Body of pancreas (tissue), 4 donors: ENCODE data around the gene ZNF629. TPM values are rescaled to one million over a fixed set of nuclear protein-coding genes. Genes with fewer than 3 reads are reported as not detected.

ENCODE experiments used
- ATAC-seq: fragments of 150-250 bp; one replicate; pipeline ENCODE4 v1.9.1; 2016
- DNase-seq, 4 donors: peaks; one replicate each; pipeline ENCODE4 v3.0.0-alpha.2; 2019
- H3K27ac ChIP-seq, 4 donors: fragments of 200-600 bp; sonication (generic); 1 replicate in 3 of 4; 2 replicates in 1 of 4; pipeline versions ENCODE4 v1.5.1 to v1.6.1; 2016 to 2019; ENCODE audit warnings: mild to moderate bottlenecking in 1 of 4, mixed read lengths in 1 of 4, moderate library complexity in 1 of 4
- H3K27me3 ChIP-seq, 2 donors: fragments of 200-600 bp; sonication (generic); one replicate each; pipeline ENCODE4 v1.6.0; 2016; ENCODE audit warnings: mild to moderate bottlenecking in 1 of 2
- H3K36me3 ChIP-seq, 2 donors: fragments of 200-600 bp; sonication (generic); replicated peaks in 1 of 2; 2 replicates each; pipeline ENCODE4 v1.5.1; 2016; ENCODE audit warnings: low read depth in 2 of 2; ENCODE audit not compliant: insufficient read depth in 1 of 2
- H3K4me1 ChIP-seq: fragments of 200-600 bp; sonication (generic); one replicate; pipeline ENCODE4 v1.6.0; 2016
- H3K4me3 ChIP-seq, 2 donors: fragments of 200-600 bp; sonication (generic); 1 replicate in 1 of 2; 2 replicates in 1 of 2; pipeline ENCODE4 v1.5.1; 2016 to 2019
- H3K9me3 ChIP-seq, 3 donors: fragments of 200-600 bp; sonication (generic); 1 replicate in 2 of 3; 2 replicates in 1 of 3; pipeline ENCODE4 v1.5.1; 2016
- POLR2A ChIP-seq, 3 donors: fragments of 450-650 bp; IDR thresholded peaks; one replicate each; pipeline ENCODE4 v1.6.1; 2016; ENCODE audit warnings: antibody characterized with exemption in 3 of 3, mild to moderate bottlenecking in 2 of 3
- WGBS, 2 donors: methylation state at CpG; one replicate each; pipeline ENCODE4 v1.1.5; 2017; 5-methylcytosine and 5-hydroxymethylcytosine counted together
- intact Hi-C: fragments of 100-400 bp; cut with DNase I; formaldehyde crosslinking; loops from one replicate; pipeline ENCODE4 v1.15.1; 2023
- total RNA-seq, 2 donors: library from RNA; depleted of rRNA; stranded (reverse); fragments of >200 nt; gene quantifications; one replicate each; pipeline ENCODE4 v1.1.0, GENCODE V29; 2016
- TF ChIP-seq, protein P1 (sequence below), 7 experiments: fragments of 450-650 bp in 4 of 7; fragments of 200-600 bp in 3 of 7; sonication (generic) in 3 of 7; IDR thresholded peaks; one replicate each; pipeline ENCODE4 v1.5.1; 2016 to 2019; ENCODE audit warnings: antibody characterized with exemption in 7 of 7

ZNF629 gene
- total RNA-seq, 2 donors from 2014 or later, result 8.6 to 9.2 TPM

DNA sequence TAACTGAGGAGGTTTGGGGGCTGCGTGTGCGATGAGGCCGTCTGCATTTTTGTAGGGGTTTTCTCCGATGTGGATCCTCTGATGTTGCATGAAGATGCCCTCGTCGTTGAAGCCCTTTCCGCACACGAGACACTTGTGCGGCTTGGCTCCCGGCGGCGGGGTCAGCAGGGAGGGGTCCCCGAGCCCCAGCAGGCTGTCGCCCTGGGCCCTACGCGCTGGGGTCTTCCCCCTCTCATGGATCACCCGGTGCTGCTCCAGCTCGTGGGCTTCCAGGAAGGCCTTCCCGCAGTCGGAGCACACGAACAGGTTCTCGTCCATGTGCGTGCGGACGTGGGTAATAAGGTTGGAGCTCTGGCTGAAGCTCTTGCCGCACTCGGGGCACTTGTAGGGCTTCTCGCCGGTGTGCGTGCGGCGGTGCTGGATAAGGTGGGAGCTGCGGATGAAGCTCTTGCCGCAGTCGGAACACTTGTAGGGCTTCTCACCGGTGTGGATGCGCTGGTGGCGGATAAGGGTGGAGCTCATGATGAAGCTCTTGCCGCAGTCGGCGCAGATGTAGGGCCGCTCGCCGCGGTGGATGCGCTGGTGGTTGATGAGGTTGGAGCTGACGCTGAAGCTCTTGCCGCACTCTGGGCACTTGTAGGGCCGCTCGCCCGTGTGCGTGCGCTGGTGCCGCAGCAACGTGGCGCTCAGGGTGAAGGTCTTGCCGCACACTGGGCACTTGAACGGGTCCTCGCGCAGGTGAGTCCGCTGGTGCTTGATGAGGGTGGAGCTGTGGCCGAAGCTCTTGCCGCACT is 4.3 kb downstream of the ZNF629 start:
- WGBS, 2 donors, result 92 to 95% methylated on average over 39 to 46 of the region's 63 CpGs
- intact Hi-C loops, result no loop called here
- TF ChIP-seq POLR2A (IDR thresholded peaks at IDR 0.05), result no peak
- TF ChIP-seq, protein P1, sequence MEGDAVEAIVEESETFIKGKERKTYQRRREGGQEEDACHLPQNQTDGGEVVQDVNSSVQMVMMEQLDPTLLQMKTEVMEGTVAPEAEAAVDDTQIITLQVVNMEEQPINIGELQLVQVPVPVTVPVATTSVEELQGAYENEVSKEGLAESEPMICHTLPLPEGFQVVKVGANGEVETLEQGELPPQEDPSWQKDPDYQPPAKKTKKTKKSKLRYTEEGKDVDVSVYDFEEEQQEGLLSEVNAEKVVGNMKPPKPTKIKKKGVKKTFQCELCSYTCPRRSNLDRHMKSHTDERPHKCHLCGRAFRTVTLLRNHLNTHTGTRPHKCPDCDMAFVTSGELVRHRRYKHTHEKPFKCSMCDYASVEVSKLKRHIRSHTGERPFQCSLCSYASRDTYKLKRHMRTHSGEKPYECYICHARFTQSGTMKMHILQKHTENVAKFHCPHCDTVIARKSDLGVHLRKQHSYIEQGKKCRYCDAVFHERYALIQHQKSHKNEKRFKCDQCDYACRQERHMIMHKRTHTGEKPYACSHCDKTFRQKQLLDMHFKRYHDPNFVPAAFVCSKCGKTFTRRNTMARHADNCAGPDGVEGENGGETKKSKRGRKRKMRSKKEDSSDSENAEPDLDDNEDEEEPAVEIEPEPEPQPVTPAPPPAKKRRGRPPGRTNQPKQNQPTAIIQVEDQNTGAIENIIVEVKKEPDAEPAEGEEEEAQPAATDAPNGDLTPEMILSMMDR (IDR thresholded peaks at IDR 0.05), result no peak
- Histone ChIP-seq H3K4me3 (no peak overlapping the region), H3K27me3 (no peaks in the 10 kb centered on the region), H3K9me3 (no peaks in the 10 kb centered on the region), H3K36me3 (peaks cover 0 to 7% of the 10 kb centered on the region in 2 donors), H3K4me1 (peaks cover 16% of the 10 kb centered on the region), H3K27ac (no peak overlapping the region)
- ATAC-seq, result no peak
- no peak for DNase-seq

DNA sequence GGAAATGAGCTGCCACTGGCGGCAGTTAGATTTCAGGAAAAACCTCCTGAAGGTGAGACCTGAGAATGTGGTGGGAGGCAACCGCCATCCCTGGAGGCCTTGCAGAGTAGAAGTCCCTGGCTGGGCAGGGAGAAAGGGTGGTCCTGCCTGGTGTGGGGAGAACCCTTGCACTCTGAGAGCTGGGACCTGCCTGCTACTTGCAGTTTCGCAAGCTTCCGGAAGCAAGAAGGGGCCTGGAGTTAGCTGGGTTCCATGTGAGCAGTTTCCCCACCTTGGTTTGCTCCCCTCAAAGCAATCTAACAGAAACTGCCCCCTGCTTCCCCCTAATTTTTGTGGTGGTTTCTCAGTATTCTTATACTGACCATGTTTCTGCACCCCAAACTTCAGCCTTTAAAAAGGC is 6.5 kb downstream of the ZNF629 start:
- no peaks in the 10 kb centered on the region for H3K9me3 ChIP-seq
- peaks cover 18% of the 10 kb centered on the region for H3K4me1 ChIP-seq
- H3K36me3 ChIP-seq, result peaks cover 0 to 7% of the 10 kb centered on the region in 2 donors
- no peak for DNase-seq
- H3K4me3 ChIP-seq, result no peak overlapping the region
- TF ChIP-seq POLR2A (IDR thresholded peaks at IDR 0.05), result no peak
- TF ChIP-seq, protein P1 (IDR thresholded peaks at IDR 0.05), result no peak
- intact Hi-C loops, result no loop called here
- ATAC-seq, result no peak
- WGBS, 2 donors, result 59 to 78% methylated on average over 4 of the region's 4 CpGs
- H3K27me3 ChIP-seq, result no peaks in the 10 kb centered on the region
- no peak overlapping the region for H3K27ac ChIP-seq

DNA sequence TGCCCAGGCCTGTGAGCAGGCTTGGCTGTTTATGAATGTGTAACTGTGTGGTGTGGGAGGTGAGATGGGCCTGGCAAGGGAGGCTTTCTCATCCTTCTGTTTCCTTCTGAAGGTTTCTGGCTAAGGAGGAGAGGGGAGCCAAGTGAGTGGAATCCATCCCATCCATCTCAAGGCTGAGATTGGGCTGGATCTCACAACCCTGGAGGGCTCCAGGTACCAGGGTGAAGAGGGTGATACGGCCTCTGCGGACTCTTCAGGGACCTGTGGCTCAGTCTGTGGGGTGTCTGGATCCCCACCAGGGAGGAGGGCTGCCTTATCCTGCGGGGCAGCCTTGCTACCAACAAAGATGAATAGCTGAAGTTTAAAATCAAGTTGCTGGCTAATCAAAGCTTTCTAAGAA is 7.0 kb downstream of the ZNF629 start:
- intact Hi-C loops, result no loop called here
- ATAC-seq, result no peak
- WGBS, 2 donors, result 94 to 95% methylated on average over 3 of the region's 3 CpGs
- H3K9me3 ChIP-seq, result no peaks in the 10 kb centered on the region
- peaks cover 0 to 7% of the 10 kb centered on the region in 2 donors for H3K36me3 ChIP-seq
- no peaks in the 10 kb centered on the region for H3K27me3 ChIP-seq
- peaks cover 16% of the 10 kb centered on the region for H3K4me1 ChIP-seq
- no peak for DNase-seq
- H3K27ac ChIP-seq, result no peak overlapping the region
- no peak overlapping the region for H3K4me3 ChIP-seq
- TF ChIP-seq, protein P1 (IDR thresholded peaks at IDR 0.05), result no peak
- TF ChIP-seq POLR2A (IDR thresholded peaks at IDR 0.05), result no peak

DNA sequence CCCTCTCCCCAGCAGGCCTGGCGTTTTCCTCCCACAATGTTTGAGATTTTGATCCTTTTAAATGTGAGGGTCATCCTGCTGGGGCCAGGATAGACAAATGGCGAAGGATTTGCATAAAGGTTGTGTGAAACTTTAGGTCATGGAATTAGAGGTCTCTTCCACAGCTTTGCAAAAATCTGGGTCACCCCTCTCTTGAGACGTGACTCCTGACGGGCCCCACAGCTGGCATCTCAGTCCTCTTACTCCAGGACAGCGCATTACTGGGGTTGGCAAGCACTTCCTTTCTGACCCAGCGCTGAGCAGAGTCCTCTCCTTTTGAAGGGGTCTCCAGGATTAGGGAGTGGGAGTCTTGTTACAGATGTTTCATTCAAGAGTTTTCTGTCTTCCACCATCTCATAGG is 7.4 kb downstream of the ZNF629 start:
- 87 to 91% methylated on average over 5 to 6 of the region's 6 CpGs for WGBS, 2 donors
- DNase-seq, result no peak
- Histone ChIP-seq H3K4me3 (no peak overlapping the region), H3K27ac (no peak overlapping the region), H3K36me3 (peaks cover 0 to 7% of the 10 kb centered on the region in 2 donors), H3K27me3 (no peaks in the 10 kb centered on the region), H3K4me1 (peaks cover 19% of the 10 kb centered on the region), H3K9me3 (no peaks in the 10 kb centered on the region)
- intact Hi-C loops, result no loop called here
- no peak for ATAC-seq
- no peak for TF ChIP-seq POLR2A (IDR thresholded peaks at IDR 0.05)
- TF ChIP-seq, protein P1 (IDR thresholded peaks at IDR 0.05), result no peak
